ENCODE data around the gene RMND1.
"Not testable (repeated sequence)": the region's sequence is repeated elsewhere in the genome, so short reads cannot be mapped to it uniquely, and the experiment has no call there.

Gene RMND1

DNA sequence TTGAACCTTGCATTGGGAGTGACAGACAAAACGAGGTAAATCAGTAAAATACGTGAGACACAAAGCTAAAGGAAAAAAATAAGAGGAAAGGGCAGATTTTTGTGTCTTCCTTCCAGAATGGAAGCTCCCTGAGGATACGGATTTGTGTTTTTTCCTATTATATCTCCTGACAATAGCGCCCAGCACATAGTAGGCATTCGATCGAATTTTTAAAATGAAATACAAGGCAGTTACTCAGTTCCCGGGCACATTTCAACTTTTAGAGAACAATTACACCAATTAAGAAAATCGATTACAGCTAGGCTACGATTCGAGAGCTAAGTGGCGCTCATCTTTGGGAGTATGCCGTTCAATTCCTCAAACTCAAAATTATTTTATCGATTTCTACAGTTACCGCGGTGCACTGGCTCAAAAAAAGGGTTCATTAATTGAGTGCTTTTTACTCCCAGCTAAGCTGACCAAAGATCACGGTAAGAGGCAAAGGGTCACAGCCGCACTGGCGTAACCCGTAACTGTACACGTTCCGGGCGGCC is 443 bp downstream of the RMND1 start:
- no peak for DNase-seq

DNA sequence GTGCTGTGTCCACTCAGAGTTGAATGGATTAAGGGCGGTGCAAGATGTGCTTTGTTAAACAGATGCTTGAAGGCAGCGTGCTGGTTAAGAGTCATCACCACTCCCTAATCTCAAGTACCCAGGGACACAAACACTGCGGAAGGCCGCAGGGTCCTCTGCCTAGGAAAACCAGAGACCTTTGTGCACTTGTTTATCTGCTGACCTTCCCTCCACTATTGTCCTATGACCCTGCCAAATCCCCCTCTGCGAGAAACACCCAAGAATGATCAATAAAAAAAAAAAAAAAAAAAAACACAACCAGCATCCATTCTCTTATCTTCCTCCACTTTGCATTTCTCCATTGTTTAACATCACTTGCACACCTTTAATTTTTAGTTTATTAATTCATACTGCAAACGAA is 998 bp downstream of the RMND1 start:
- not testable (repeated sequence) for DNase-seq

DNA sequence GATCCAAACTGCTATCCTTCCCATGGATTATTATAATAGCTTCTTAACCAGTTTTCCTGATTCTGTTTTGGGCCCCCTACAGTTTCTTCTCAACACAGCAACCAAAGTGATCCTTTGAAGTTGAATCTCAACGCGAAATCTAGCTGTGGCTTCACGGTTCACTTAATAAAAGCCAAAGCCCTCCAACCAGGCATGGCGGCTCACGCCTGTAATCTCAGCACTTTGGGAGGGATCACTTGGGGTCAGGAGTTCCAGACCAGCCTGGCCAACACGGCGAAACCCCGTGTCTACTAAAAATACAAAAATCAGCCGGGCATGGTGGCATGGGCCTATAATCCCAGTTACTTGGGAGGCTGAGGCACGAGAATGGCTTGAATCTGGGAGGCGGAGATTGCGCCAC is 3.3 kb downstream of the RMND1 start:
- no peak for DNase-seq

DNA sequence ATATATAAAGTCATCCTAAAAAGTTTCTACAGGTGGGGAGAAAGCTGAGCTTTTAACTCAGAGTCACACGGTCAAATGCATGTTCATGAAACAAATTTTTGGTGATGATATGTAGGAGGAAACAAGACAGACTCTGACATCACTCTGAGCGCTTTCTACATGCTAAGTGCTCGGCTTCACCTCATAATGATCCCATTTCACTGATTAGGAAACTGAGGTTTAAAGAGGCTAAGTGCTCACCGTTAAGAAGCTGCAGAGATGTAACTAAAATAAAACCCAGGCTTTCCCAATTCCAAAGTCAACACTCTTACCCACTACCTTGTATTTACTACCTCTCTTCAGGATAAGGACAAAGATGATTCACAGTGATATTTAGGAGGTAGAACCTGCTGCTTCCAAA is 4.7 kb downstream of the RMND1 start:
- DNase-seq, result no peak

DNA sequence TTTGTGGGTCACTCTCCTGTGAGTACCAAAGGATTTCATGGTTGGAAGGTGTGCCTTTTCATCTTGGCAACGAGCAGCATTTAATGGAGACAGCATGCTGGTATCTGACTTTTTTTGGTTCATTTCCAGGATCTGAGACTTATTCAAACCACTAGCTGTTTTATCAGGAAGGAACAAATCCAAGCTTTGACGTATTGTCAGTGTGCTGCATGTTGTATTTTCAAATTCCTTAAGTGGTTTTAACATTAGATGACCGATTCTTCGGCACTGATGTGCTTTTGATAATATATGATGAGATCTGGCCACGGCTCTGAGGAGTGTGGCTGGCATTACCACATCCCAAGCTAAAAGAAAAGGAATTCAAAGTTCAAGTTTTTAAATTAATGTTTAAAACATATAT is 6.4 kb downstream of the RMND1 start:
- DNase-seq, result no peak

DNA sequence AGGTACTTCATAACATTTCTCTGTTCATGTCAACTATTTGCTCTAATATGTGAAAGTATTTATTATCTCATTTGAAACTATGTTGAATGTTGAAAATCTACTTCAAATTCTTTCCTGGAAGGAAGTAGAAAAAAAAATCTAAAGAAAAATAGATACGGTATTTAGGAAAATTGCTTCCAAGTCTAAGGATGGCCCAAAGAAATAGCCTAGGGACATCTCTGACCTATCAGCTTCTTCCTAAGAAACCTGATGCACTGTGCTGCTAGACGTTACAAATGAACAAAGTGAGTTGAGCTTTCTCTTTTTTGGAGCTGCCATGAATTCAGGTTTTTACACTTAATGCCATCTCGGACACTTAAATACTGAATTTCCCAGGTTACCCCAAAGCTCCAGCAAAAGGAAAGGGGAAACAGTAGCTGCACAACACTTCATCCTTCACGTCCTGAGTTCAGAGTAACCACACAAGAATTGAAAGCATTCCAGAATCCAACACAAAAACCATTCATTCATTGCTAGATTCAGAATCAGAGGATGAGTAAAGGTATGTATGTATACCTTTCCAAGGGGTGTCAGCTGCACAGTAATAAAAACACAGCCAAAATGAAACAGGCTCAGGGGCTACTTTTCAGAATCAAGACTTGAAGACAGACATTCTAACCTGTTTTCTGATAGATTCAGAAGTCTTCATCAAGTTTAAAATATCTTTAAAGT is 7.9 kb downstream of the RMND1 start:
- no peak for DNase-seq

DNA sequence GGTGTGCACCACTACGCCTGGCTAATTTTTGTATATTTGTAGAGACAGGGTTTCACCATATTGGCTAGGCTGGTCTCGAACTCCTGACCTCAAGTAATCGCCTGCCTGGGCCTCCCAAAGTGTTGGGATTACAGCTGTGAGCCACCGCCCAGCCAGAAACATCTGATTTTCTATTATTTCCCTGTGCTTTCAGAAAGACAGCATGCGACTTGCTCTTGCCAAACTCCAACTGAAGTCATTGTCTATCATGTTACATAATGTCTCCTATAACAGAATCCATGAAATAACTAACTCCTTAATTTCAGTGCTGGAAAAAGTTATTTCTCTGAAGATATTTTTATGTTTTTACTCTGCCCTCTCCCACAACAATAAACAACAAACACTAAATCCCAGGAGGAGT is 8.5 kb downstream of the RMND1 start:
- DNase-seq, result no peak

DNA sequence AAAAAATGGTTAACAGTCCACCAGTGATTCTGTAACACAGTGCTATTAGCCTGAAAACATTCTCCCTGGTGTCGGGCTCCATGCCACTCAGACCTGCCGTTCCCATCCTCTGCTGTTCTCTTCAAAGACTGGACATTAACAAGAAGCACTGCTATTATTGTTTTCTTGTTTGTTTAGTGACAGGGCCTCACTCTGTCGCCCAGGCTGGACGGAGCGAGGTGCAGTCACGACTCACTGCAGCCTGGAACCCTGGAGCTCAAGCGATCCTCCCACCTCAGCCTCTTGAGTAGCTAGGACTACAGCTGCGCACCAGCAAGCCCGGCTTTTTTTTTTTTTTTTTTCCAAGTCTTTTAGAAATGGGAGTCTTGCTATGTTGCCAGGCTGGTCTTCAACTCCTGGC is 9.6 kb downstream of the RMND1 start:
- no peak for DNase-seq

DNA sequence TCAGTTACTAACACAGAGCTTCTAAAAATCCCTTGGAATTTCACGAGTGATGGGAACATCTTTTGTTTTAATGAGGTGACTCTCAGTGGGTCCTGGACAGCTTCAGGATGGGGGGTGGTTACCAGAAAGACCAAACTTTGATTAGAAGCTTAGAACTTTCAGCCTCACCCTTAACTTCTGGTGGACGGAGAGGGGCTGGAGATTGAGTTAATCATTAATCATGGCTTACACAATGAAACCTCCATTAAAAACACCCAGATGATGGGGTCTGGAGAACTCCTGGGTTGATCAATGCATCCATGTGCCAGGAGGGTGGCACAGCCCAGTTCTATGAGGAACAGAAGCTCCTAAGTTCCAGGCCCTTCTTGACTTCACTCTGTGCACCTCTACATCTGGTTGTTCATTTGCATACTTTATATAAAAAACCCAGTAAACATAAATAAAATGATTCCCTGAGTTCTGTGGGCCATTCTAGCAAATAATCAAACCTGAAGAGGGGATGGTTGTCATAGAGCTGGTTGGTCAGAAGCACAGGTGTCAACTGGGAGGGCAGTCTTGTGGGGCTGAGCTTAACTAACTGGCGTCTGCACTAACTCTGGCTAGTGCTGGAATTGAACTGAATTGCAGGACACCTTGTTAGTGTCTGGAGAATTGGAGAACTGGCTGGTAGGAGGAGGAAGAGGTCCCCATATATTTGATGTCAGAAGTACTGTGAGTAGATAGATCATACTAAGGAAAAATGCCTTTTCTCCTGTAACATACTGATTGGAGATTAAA is 10.3 kb downstream of the RMND1 start:
- DNase-seq, result no peak

DNA sequence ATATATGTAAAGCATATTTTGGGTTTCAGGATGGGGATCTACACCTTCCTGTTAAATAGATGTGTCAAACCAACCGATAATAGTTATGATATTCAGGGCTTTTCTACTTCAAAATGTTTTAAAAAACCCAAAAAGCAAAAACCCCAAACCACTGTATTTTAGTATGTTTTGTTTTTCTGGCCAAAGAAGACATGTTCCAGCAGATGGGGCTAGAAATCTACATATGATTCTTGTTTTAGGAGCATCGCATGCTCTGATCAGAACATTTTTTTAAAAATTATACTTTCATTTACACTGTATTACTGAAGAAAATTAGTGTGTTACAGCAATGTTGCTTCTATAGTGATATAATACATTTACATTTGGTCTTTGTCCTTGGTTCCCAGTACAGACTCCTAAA is 11.0 kb downstream of the RMND1 start:
- no peak for DNase-seq

DNA sequence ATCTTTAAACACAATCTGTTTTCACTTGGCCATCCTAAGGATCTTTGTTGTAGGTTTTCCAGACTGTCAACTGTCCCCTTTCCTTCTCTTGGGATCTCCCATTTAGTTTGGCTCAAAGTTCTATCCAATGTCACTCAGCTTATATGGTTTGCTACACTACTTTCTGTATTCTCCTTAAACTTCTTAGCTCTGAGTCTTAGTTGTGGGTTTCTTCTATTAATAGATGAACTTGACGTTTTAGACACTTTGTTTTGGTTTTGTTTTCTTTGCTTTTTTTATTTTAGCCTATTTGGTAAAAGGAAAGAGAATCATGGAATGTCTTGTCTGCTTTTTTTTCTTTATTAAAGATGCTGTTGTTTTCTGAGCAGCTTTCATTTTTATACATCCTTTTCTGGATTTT is 11.4 kb downstream of the RMND1 start:
- no peak for DNase-seq

DNA sequence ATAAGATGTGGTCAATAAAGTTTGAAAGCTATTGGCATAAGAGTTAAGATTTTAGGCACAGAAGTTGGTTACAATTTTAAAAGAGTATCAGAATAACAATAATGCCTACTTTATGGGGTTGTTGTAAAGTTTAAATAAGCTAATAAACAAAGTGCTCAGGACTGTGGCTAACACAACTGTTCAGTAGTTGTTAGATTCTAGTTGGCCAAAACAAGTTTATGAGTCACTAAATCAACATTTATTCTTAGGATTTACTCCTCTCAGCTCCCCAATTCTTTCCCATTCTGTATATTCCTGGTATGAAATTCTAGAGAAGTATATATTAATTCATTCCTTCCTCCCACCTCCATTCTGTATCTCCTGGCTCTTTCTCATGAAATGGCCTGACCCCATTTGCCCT is 14.5 kb downstream of the RMND1 start:
- no peak for DNase-seq

DNA sequence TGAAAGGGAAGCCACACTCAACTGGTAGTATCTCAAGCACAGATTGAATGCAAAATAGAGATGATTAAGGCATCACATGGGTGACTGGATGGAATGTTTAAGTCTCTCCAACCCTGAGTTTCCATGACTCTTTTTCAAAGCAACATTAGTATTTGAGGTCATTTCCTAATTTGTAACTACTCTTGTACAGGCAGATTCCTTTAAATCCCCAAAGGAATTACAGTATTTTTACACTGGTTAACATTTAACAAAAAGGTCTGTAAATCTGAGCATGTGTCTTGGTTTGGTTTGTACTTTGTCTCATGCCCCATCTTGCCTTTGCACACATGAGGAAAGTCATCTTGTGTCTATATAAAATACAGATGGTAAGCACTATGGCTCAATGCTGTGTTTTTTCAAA is 15.1 kb downstream of the RMND1 start:
- DNase-seq, result no peak

DNA sequence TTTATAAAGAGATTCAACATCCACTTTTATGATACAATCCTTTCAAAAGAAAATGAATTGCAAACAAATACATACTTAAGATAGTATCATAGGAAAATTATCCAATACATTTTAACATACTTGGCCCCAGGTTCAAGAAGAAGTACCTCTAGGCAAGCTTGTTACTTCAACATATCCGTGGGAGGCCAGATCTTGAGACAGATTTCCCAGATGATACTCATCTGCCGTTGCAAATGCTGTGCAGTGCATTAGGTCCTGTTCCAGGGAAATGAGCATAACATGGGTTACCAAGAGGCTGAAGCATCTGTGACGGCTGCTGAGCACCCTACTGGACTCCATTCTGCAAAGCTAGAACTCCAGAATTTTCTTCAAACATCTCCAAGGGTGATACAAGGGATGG is 15.6 kb downstream of the RMND1 start:
- no peak for DNase-seq

DNA sequence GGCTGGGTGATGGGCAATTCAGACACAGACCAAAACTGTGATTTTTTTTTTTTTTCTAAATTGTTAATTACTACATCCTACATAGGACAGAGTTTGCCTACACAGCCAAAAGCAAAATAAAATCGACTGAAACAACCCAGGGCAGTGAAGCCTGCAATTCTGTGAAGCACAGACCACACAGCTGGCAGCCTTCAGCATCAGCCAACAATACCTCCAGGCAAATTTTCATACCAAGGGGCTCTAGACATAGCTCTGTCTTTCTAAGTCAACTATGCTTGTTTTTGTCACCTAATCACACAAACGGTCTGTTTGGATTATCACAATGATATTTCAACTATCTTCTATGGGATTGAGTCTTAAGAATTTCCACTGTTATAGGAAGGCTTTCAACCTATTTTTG is 17.6 kb downstream of the RMND1 start:
- no peak for DNase-seq

DNA sequence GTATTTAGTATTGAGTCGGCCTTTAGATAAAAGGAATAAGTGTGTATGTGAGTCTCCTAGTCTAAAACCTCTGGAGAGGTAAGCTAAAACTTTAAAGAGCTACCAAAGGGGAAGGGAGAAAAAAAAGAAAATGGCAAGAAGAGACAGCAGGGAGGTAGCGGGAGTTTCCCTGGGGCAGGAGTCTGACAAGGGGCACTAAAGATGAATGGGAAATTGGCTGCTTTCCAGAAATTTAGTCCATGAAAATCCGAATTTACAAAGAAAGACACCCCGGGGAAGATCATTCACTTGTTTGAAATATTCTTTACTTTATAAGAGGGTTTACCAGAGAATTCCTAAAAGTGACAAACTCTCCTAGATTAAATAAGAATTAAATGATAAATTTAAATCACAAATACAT is 19.3 kb downstream of the RMND1 start:
- no peak for DNase-seq

DNA sequence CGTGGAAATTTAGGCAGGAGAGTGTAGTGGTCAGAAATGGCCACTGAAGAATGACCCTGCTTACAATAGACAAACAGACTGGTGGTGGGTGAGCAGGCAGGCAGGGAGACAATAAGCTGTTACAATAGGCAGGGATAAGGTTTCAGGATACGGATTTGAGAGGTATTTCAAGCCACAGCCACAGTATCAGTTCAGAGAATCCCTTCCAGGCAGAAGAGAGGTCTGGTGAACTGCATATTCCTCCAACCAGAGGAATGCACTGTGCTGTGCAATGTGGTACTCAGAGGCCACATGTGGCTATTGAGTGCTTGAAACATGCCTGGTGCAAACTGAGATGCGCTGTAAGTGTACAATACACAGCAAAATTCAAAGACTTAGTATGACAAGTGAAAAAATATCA is 20.6 kb downstream of the RMND1 start:
- DNase-seq, result no peak

DNA sequence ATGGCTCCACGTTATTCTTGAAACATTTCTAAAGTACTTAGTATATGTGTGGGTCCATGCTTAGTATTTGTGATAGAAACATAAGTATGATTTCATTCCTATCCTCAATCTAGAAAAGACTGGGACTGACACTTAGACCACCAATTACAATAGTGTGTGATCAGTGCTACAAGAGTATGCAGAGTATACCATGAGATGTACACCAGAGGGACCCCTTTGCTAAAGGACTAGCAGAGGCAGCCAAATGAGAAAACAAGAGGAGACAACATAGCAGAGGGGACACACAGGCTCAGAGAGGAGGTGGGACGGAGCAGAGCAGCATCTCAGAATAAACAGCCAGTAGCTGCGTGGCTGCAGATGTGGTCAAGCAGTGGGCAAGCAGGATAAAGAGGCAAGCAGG is 21.0 kb downstream of the RMND1 start:
- no peak for DNase-seq

DNA sequence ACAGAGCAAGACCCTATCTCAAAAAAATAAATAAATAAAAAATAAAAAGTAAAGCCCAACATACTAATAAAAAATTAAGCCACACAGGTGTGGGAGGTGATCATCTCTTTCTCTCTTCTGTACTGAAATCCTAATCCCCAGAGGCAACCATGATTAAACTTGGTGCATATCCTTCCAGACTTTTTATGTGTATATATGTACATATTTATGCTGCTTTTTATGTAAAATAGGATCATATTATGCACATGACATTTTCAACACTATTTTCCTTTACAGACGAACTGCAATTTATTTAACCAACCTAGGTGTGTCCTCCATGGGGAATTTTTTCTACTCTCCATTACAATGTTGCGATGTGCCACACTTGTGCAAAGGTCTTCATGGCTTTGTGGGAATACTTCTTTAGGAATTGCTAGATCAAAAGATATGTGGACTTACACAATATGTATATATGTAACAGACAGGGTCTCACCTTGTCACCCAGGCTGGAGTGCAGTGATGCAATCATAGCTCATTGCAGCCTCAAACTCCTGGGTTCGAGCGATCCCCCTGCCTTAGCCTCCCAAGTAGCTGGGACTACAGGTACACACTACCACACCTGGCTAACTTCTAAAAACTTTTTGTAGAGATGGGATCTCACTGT is 23.7 kb downstream of the RMND1 start:
- no peak for DNase-seq

DNA sequence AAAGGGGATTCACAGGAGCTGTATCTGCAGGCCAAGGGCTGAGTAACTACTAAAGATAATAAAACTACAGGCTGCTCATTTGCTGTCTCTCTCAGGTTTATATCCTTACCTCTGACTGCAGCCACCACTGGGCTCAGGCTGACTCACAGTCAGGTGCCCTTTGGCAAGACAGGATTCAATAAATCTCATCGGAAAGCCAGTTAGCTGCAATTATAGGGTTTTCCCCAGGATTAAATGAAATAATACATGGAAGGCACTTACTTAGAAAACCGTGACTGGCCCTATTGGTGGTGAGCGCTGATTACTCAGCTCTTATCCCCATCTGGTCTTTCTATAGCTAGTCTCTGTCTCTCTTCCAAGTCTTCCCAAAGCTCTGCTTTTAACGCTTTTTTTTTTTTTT is 26.4 kb downstream of the RMND1 start:
- no peak for DNase-seq

DNA sequence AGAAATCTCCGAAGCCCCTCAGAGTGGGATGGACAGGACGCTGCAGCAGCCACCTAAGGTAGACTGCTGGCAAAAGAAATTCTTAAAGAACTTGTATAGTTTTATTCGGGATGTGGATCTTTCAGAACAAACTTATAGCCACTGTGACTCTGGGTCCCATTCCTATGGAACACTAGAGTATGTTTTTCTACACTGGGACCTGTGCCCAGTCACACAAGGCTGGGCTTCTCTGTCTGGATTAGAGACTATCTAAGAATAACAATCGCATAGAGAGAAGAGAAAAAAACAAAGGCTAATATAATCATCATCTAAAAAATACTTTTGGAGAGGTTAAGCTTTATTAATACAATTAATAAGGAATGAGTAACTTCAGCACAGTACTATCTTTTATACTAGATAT is 28.9 kb downstream of the RMND1 start:
- no peak for DNase-seq

DNA sequence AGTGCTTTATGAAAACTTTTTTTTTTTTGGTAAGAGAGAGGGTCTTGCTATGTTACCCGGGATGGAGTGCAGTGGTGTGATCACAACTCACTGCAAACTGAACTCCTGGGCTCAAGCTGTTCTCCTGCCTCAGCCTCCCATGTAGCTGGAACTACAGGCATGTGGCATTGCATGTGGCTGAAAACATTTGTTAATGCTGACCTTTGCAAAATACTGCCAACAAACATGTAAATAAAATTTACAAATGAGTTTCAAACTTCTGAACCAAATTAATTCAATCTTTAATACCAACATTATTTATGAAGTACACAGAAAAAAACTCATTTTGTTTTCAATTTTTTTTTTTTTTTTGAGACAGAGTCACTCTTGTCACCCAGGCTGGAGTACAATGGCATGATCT is 34.4 kb downstream of the RMND1 start:
- DNase-seq, result no peak

DNA sequence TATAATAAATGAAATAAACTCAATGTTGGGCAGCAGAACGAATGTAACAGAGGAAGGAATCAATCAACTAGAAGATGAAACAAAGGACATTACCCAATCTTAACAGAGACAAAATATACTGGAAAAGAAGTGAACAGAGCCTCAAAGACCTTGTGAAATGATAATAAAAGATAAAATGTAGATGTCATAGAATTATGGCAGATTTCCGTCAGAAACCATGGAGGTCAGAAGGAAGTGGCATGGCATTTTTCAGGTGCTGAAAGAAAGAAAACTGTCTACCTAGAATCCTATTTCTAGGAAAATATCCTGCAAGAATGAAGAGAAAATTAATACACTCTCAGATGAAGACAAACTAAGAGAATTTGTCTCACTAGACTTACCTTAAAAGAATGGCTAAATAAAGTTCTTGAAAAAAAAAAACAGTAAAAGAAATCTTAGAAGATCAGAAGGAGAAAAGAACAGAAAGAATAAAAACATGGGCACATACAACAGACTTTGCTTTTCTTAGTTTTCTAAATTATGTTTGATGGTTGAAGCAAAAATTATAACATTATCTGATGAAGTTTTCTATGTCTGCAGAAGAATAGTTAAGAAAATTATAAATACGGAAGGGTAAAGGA is 37.2 kb downstream of the RMND1 start:
- no peak for DNase-seq
